Tibial artery (tissue), 4 donors: ENCODE measurements around the gene ZNF730.
A peak's percentile ranks its signal among the peaks of the same experiment; 100 is the strongest.
"Not testable (repeated sequence)": the region's sequence is repeated elsewhere in the genome, so short reads cannot be mapped to it uniquely, and the experiment has no call there.

Experiments used
- DNase-seq, 2 donors: peaks; one replicate each; pipeline ENCODE4 v3.0.0-alpha.2; 2019
- H3K27ac ChIP-seq, 2 donors: fragments of 200-600 bp; sonication (generic) in 1 of 2; 1 replicate in 1 of 2; 2 replicates in 1 of 2; pipeline ENCODE4 v1.5.1; 2018 to 2019; ENCODE audit warnings: mild to moderate bottlenecking in 1 of 2
- H3K27me3 ChIP-seq, 2 donors: fragments of 200-600 bp; sonication (generic) in 1 of 2; one replicate each; pipeline versions ENCODE4 v1.5.1 to v1.6.0; 2016 to 2019
- H3K36me3 ChIP-seq, 3 donors: fragments of 200-600 bp; sonication (generic) in 2 of 3; one replicate each; pipeline ENCODE4 v1.5.1; 2016 to 2019; ENCODE audit warnings: mild to moderate bottlenecking in 2 of 3
- H3K4me1 ChIP-seq, 4 donors: fragments of 200-600 bp; sonication (generic) in 2 of 4; 1 replicate in 3 of 4; 2 replicates in 1 of 4; pipeline ENCODE4 v1.5.1; 2016 to 2019
- H3K4me3 ChIP-seq, 2 donors: fragments of 200-600 bp; sonication (generic) in 1 of 2; 1 replicate in 1 of 2; 2 replicates in 1 of 2; pipeline ENCODE4 v1.5.1; 2018 to 2019; ENCODE audit warnings: mild to moderate bottlenecking in 2 of 2
- H3K9me3 ChIP-seq, 3 donors: fragments of 200-600 bp; sonication (generic) in 1 of 3; one replicate each; pipeline ENCODE4 v1.5.1; 2016 to 2019
- intact Hi-C: fragments of 100-400 bp; cut with DNase I; formaldehyde crosslinking; loops from one replicate; pipeline ENCODE4 v1.15.0; 2023; ENCODE audit warnings: low total_unique reads
- TF ChIP-seq, protein P1 (sequence below), 2 experiments: fragments of 200-600 bp in 1 of 2; fragments of 450-650 bp in 1 of 2; IDR thresholded peaks; one replicate each; pipeline ENCODE4 v1.5.1; 2017 to 2019; ENCODE audit warnings: antibody characterized with exemption in 2 of 2, mild to moderate bottlenecking in 1 of 2, moderate library complexity in 1 of 2

Gene ZNF730

DNA sequence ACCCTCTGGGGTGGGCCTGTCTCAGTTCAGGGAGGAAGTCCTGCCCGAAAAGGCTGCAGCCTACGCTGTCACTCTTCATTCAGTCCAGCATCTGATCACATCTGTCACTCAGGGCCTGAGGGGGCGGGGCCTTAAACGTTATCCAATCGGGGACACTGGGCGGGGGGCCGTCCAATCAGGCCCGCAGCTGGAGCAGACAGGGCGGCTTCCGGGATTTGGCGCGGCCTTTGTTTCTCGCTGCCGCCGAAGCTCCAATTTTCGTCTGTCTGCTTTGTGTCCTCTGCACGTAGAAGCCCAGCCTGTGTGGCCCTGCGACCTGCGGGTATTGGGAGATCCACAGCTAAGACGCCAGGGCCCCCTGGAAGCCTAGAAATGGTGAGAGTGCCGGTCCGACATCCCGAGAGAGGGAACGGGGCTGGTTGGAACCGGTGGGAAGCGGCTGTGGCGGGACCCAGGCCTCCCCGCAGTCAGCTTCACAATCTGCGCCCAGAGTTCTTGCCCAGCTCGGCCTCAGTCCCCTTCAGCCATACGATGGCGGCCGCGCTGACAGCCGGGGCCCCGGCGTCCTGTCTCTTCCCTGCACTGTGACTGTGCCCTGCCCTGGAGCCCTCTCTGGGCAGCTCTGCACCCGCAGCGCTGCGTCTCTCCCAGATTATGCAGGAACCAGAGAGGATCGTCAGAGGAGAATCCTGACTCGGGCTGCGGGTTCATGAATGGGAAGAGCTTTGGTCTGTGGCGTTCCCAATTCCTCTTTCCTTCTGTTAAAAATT, at the start of gene ZNF730:
TSS of gene ZNF730 (plus strand) at position 224 of the 770 bp plus-strand sequence. CDS start at position 373, 149 bp downstream.
- Histone ChIP-seq H3K4me3 (peak within 1 kb of the TSS; percentile 46 to 58), H3K4me1 (peaks cover 0 to 6% (median 2%) of the 10 kb centered on the region in 4 donors), H3K9me3 (no peaks in the 10 kb centered on the region), H3K27ac (no peak within 1 kb of the TSS), H3K27me3 (no peaks in the 10 kb centered on the region), H3K36me3 (no peaks in the 10 kb centered on the region)
- TF ChIP-seq, protein P1, sequence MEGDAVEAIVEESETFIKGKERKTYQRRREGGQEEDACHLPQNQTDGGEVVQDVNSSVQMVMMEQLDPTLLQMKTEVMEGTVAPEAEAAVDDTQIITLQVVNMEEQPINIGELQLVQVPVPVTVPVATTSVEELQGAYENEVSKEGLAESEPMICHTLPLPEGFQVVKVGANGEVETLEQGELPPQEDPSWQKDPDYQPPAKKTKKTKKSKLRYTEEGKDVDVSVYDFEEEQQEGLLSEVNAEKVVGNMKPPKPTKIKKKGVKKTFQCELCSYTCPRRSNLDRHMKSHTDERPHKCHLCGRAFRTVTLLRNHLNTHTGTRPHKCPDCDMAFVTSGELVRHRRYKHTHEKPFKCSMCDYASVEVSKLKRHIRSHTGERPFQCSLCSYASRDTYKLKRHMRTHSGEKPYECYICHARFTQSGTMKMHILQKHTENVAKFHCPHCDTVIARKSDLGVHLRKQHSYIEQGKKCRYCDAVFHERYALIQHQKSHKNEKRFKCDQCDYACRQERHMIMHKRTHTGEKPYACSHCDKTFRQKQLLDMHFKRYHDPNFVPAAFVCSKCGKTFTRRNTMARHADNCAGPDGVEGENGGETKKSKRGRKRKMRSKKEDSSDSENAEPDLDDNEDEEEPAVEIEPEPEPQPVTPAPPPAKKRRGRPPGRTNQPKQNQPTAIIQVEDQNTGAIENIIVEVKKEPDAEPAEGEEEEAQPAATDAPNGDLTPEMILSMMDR (IDR thresholded peaks at IDR 0.05): no peak
- intact Hi-C loops: no loop called here
- peak in 1 of 2 donors; percentile 66 for DNase-seq

DNA sequence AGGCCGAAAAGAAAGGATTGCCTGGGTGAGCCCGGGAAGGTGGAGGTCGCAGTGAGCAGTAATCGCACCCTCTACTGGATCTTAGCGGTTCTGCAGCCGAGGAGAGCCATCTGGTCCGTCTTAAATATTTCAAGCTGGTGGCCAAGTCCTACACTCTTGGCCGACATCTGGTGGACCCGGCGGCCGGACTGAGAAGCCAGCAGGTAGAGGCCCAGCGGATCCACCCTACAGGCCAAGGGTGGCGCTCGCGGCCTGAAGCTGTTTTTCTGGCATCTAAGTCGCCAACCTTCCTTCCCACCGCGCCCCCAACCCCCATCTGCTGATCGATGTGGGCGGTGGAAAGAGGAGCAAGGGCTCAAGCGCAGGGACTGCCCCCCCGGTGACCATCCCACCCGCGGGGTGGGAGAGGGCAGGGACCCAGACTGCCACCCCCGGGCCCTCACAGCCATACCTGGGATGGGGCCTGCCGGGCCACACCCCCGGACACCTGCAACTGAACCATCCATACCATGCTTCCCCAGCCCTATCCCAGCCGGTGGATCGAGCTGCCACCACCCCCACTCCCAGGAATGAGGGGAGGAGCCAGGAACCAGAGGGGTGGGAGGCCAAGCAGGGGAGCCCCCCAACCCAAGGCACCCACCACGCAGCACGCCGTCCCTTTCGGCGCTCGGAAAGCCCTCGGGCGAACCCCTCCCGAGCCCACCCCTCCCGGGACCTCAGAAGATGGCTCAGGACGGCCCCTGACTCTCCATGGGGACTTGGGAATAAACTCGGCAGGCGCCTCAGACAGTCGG, 46.3 kb upstream of the ZNF730 start:
- TF ChIP-seq, protein P1 (IDR thresholded peaks at IDR 0.05): peak in 1 of 2 experiments; percentile 34
- Histone ChIP-seq H3K4me1 (peaks cover 0 to 15% (median 6%) of the 10 kb centered on the region in 4 donors), H3K27me3 (peaks cover 0 to 27% of the 10 kb centered on the region in 2 donors), H3K27ac (no peak overlapping the region), H3K36me3 (no peaks in the 10 kb centered on the region), H3K4me3 (peak overlapping the region; percentile 21 to 28), H3K9me3 (no peaks in the 10 kb centered on the region)
- intact Hi-C loops: no loop called here
- no peak for DNase-seq

DNA sequence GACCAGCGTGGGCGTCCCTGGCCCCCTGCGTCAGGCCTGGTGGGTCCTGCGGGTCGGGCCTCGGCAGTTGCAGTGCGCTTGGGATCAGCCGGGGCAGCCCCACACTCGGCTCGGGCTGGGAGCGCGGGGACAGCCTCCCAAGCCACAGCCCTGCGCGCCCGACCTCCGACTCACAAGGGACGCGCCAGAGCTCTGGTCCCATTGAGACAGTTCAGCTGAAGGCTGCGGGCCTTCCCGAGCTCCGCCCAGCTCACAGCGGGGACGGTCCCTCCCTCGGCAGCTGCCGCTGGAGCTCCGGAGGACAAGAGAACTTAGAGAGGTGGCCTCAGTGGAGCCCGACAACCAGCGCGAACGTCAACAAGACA, 45.7 kb upstream of the ZNF730 start:
- DNase-seq: no peak
- intact Hi-C loops: no loop called here
- peaks cover 0 to 27% of the 10 kb centered on the region in 2 donors for H3K27me3 ChIP-seq
- no peak overlapping the region for H3K27ac ChIP-seq
- peaks cover 0 to 15% (median 6%) of the 10 kb centered on the region in 4 donors for H3K4me1 ChIP-seq
- H3K4me3 ChIP-seq: peak overlapping the region; percentile 21 to 28
- TF ChIP-seq, protein P1 (IDR thresholded peaks at IDR 0.05): no peak
- H3K9me3 ChIP-seq: no peaks in the 10 kb centered on the region
- H3K36me3 ChIP-seq: no peaks in the 10 kb centered on the region

DNA sequence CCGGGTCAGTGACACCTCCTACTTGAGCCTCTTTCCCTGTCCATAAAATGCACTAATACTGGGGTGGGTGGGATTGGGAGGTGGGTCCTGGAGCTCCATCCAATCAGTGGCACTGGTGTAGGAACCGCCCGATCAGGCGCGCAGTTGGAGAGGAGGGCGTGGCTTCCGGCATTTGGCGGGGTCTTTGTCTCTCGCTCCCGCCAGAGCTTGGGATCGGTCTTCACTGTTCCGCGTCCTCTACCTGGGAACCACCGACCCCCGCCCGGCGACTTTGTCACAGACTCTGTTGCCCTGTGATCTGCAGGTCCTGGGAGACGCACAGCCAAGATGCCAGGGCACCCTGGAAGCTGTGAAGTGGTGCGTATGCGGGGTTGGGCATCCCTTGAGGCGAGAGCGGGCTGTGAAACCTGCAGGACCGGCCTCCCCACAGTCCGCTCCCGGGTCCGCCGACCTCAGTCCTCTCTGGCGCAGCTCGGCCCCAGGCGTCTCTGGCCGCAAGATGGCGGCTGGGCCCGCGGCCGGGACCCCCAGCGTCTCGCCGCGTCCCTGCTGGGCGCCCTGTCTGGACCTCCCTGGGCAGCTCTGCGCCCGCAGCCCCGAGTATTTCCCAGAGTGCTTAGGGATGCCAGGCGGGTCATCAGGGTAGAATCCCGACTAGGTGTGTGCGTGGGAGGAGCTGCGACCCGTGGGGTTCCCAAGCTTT, 41.6 kb upstream of the ZNF730 start:
- Histone ChIP-seq H3K27ac (no peak overlapping the region), H3K27me3 (peaks cover 0 to 16% of the 10 kb centered on the region in 2 donors), H3K9me3 (no peaks in the 10 kb centered on the region), H3K36me3 (no peaks in the 10 kb centered on the region), H3K4me3 (peak overlapping the region; percentile 48 to 58), H3K4me1 (peaks cover 0 to 15% (median 5%) of the 10 kb centered on the region in 4 donors)
- intact Hi-C loops: no loop called here
- DNase-seq: peak in 1 of 2 donors; percentile 20
- TF ChIP-seq, protein P1 (IDR thresholded peaks at IDR 0.05): no peak

DNA sequence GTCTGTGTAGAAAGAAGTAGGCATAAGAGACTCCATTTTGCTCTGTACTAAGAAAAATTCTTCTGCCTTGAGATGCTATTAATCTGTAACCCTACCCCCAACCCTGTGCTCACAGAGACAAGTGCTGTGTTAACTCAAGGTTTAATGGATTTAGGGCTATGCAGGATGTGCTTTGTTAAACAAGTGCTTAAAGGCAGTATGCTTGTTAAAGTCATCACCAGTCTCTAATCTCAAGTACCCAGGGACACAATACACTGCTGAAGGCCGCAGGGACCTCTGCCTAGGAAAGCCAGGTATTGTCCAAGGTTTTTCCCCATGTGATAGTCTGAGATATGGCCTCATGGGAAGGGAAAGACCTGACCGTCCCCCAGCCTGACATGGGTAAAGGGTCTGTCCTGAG, 39.0 kb upstream of the ZNF730 start:
- H3K4me1 ChIP-seq, intact Hi-C loops, H3K27me3 ChIP-seq, DNase-seq, H3K9me3 ChIP-seq, H3K4me3 ChIP-seq, H3K27ac ChIP-seq, H3K36me3 ChIP-seq: not testable (repeated sequence)
